C1 segment of cervical spinal cord (tissue), 14 donors: ENCODE measurements around the gene HLA-C.
A peak's percentile ranks its signal among the peaks of the same experiment; 100 is the strongest.
"Not testable (repeated sequence)": the region's sequence is repeated elsewhere in the genome, so short reads cannot be mapped to it uniquely, and the experiment has no call there.

Source experiments
- DNase-seq, 14 donors: peaks; one replicate each; lab custom pipeline; 2025; lab: John Stamatoyannopoulos, UW

The HLA-C gene

GRCh38 chr6:31270788-31271640 is 878 bp downstream of the HLA-C start:
- peak in 2 of 14 donors; percentile 31 to 47 for DNase-seq

- DNase-seq = no peak
Observed at GRCh38 chr6:31268836-31269235, 3.1 kb downstream of the HLA-C start.

- DNase-seq = no peak
Observed at GRCh38 chr6:31268369-31268765, 3.5 kb downstream of the HLA-C start.

GRCh38 chr6:31267651-31268368 is 4.1 kb downstream of the HLA-C start:
- no peak for DNase-seq

- DNase-seq = no peak
Observed at GRCh38 chr6:31266567-31267360, 5.1 kb downstream of the HLA-C start.

- no peak for DNase-seq
Observed at GRCh38 chr6:31265926-31266325, 6.0 kb downstream of the HLA-C start.

GRCh38 chr6:31263346-31263933 is 8.5 kb downstream of the HLA-C start:
- not testable (repeated sequence) for DNase-seq

- not testable (repeated sequence) for DNase-seq
Observed at GRCh38 chr6:31259995-31260394, 11.9 kb downstream of the HLA-C start.

GRCh38 chr6:31252625-31253024 is 19.3 kb downstream of the HLA-C start:
- DNase-seq = no peak

GRCh38 chr6:31251261-31251660 is 20.6 kb downstream of the HLA-C start:
- no peak for DNase-seq

GRCh38 chr6:31249184-31249583 is 22.7 kb downstream of the HLA-C start:
- DNase-seq = no peak

- DNase-seq = no peak
Observed at GRCh38 chr6:31247813-31248212, 24.1 kb downstream of the HLA-C start.

- DNase-seq = no peak
Observed at GRCh38 chr6:31246051-31246521, 25.8 kb downstream of the HLA-C start.

GRCh38 chr6:31243508-31243907 is 28.4 kb downstream of the HLA-C start:
- DNase-seq = no peak

- no peak for DNase-seq
Observed at GRCh38 chr6:31239854-31240253, 32.0 kb downstream of the HLA-C start.

- DNase-seq = not testable (repeated sequence)
Observed at GRCh38 chr6:31234101-31234500, 37.8 kb downstream of the HLA-C start.

- DNase-seq = no peak
Observed at GRCh38 chr6:31228476-31228875, 43.4 kb downstream of the HLA-C start.

- DNase-seq = no peak
Observed at GRCh38 chr6:31227143-31227542, 44.7 kb downstream of the HLA-C start.

- no peak for DNase-seq
Observed at GRCh38 chr6:31225735-31226134, 46.2 kb downstream of the HLA-C start.

GRCh38 chr6:31222496-31222895 is 49.4 kb downstream of the HLA-C start:
- no peak for DNase-seq
